ENCODE measurements around the gene UBC.

The UBC gene

DNA sequence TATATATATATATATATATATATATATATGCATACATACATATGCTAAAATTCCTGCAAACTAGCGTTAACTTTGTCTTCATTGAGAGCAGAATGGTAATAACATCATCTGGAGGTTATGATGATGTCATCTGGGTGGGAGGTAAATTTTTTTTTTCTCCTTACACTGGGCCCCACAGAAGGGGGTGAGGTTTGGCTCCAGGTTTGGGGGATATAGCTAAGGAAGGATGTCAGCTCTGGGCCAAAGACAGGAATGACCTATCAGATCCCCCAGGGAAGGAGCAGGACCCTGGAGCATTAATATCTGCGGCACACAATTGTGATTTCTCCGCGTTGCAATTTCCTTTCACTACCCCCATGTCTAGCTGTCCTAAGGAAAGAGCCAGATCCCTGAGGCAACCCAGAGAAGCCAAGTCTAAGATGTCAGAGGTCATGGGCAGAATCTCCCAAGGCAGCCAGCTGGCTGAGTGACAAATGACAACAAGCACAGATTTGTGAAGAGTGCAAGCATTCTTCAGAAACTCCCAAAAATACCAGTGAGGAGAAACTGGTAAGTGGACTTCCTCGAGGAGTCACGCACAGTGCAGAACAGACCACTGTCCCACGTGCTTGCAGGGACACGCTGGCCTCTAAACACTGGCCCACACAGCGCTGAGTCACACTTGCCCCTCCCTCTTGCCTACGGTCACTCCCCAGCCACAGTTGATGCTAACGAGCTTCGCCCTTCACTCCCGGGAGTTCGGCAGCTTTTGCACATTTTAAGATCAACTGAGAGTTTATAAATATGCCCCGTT lies 9.9 kb downstream of the UBC start (continued):
- TF ChIP-seq CTCF (tag by site-specific recombination; IDR thresholded peaks at IDR 0.05), result no peak
- TF ChIP-seq ZXDB (tag by site-specific recombination; IDR thresholded peaks at IDR 0.05), result no peak
- no peak for TF ChIP-seq ZNF518A (tag by site-specific recombination; conservative IDR thresholded peaks at IDR 0.05; ENCODE audit: low read depth)
- peak; percentile 64; the same call in 1 of the 2 replicates for TF ChIP-seq ZFP69B (tag by site-specific recombination; IDR thresholded peaks at IDR 0.05)
- no peak for TF ChIP-seq ZNF626 (tag by site-specific recombination; IDR thresholded peaks at IDR 0.05)
- 0 out of 2 replicates have a peak, but pooled peaks have one; percentile 25 for TF ChIP-seq BCL11A (tag by site-specific recombination; IDR thresholded peaks at IDR 0.05; ENCODE audit: low read depth)
- TF ChIP-seq ZBTB17 (tag by site-specific recombination; IDR thresholded peaks at IDR 0.05), result peak; percentile 22; the same call in 1 of the 2 replicates
- peak; percentile 72 for TF ChIP-seq KLF17 (tag by site-specific recombination; IDR thresholded peaks at IDR 0.05)
- no peak for TF ChIP-seq ZNF488 (tag by site-specific recombination; IDR thresholded peaks at IDR 0.05)
- TF ChIP-seq, protein P1, sequence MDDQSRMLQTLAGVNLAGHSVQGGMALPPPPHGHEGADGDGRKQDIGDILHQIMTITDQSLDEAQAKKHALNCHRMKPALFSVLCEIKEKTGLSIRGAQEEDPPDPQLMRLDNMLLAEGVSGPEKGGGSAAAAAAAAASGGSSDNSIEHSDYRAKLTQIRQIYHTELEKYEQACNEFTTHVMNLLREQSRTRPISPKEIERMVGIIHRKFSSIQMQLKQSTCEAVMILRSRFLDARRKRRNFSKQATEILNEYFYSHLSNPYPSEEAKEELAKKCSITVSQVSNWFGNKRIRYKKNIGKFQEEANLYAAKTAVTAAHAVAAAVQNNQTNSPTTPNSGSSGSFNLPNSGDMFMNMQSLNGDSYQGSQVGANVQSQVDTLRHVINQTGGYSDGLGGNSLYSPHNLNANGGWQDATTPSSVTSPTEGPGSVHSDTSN (CRISPR knock-in tag; IDR thresholded peaks at IDR 0.05), result no peak
- peak; percentile 43; the same call in 1 of the 2 replicates for TF ChIP-seq ZFP37 (tag by site-specific recombination; IDR thresholded peaks at IDR 0.05)
- TF ChIP-seq KLF9 (tag by site-specific recombination; IDR thresholded peaks at IDR 0.05; ENCODE audit: low read depth), result peak; percentile 64; the same call in 1 of the 2 replicates
- TF ChIP-seq ZNF138 (tag by site-specific recombination; IDR thresholded peaks at IDR 0.05; ENCODE audit: borderline replicate concordance), result no peak
- TF ChIP-seq HIC1 (tag by site-specific recombination; IDR thresholded peaks at IDR 0.05), result peak; percentile 52
- TF ChIP-seq YY2 (tag by site-specific recombination; IDR thresholded peaks at IDR 0.05), result no peak
- TF ChIP-seq, protein P2, sequence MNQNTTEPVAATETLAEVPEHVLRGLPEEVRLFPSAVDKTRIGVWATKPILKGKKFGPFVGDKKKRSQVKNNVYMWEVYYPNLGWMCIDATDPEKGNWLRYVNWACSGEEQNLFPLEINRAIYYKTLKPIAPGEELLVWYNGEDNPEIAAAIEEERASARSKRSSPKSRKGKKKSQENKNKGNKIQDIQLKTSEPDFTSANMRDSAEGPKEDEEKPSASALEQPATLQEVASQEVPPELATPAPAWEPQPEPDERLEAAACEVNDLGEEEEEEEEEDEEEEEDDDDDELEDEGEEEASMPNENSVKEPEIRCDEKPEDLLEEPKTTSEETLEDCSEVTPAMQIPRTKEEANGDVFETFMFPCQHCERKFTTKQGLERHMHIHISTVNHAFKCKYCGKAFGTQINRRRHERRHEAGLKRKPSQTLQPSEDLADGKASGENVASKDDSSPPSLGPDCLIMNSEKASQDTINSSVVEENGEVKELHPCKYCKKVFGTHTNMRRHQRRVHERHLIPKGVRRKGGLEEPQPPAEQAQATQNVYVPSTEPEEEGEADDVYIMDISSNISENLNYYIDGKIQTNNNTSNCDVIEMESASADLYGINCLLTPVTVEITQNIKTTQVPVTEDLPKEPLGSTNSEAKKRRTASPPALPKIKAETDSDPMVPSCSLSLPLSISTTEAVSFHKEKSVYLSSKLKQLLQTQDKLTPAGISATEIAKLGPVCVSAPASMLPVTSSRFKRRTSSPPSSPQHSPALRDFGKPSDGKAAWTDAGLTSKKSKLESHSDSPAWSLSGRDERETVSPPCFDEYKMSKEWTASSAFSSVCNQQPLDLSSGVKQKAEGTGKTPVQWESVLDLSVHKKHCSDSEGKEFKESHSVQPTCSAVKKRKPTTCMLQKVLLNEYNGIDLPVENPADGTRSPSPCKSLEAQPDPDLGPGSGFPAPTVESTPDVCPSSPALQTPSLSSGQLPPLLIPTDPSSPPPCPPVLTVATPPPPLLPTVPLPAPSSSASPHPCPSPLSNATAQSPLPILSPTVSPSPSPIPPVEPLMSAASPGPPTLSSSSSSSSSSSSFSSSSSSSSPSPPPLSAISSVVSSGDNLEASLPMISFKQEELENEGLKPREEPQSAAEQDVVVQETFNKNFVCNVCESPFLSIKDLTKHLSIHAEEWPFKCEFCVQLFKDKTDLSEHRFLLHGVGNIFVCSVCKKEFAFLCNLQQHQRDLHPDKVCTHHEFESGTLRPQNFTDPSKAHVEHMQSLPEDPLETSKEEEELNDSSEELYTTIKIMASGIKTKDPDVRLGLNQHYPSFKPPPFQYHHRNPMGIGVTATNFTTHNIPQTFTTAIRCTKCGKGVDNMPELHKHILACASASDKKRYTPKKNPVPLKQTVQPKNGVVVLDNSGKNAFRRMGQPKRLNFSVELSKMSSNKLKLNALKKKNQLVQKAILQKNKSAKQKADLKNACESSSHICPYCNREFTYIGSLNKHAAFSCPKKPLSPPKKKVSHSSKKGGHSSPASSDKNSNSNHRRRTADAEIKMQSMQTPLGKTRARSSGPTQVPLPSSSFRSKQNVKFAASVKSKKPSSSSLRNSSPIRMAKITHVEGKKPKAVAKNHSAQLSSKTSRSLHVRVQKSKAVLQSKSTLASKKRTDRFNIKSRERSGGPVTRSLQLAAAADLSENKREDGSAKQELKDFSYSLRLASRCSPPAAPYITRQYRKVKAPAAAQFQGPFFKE (tag by site-specific recombination; IDR thresholded peaks at IDR 0.05; ENCODE audit: borderline replicate concordance), result no peak
- TF ChIP-seq ZNF777 (tag by site-specific recombination; IDR thresholded peaks at IDR 0.05; ENCODE audit: borderline replicate concordance), result no peak
- TF ChIP-seq ZNF184 (tag by site-specific recombination; IDR thresholded peaks at IDR 0.05), result no peak
- no peak for TF ChIP-seq MZF1 (tag by site-specific recombination; IDR thresholded peaks at IDR 0.05; ENCODE audit: borderline replicate concordance)

All from HEK293 (cell line).